Measurements from ENCODE around the gene CEBPB. TPM values are rescaled to one million over a fixed set of nuclear protein-coding genes. Genes with fewer than 3 reads are reported as not detected.

CEBPB gene
- 54.6 and 59.6 TPM in 2 replicates for total RNA-seq

GRCh38 chr20:50190251-50191064 is at the start of gene CEBPB:
TSS of gene CEBPB (plus strand) at chr20:50190830. CDS start at chr20:50191034, 204 bp downstream.

GRCh38 chr20:50153500-50154377 is 36.9 kb upstream of the CEBPB start, which contains the start of gene PEDS1:
TSS of gene PEDS1 (minus strand) at chr20:50153723. CDS start at chr20:50153637, 86 bp downstream.

Other genes with a start within 250 kb of the CEBPB start
- 1.4 and 2.3 TPM in 2 replicates for gene SNAI1, start 207.8 kb upstream of the CEBPB start, total RNA-seq
- 43.2 and 46.7 TPM in 2 replicates for gene UBE2V1, start 77.7 kb upstream of the CEBPB start, total RNA-seq
- gene PEDS1, start 37.1 kb upstream of the CEBPB start, total RNA-seq, result 23.8 and 26.6 TPM in 2 replicates